SU-DHL-6 (cell line): ENCODE measurements around the gene NCR3LG1.

ENCODE experiments used
- H2AFZ ChIP-seq: fragments of 200-600 bp; sonication (generic); 2 replicates; pipeline ENCODE4 v1.6.1; 2014; ENCODE audit warnings: low read depth, mild to moderate bottlenecking, moderate library complexity, mixed read lengths, antibody characterized with exemption, low read length; ENCODE audit not compliant: severe bottlenecking
- H3F3A ChIP-seq: fragments of 200-600 bp; shearing (Covaris generic); 2 replicates; pipeline ENCODE4 v1.6.0; 2016; ENCODE audit warnings: antibody characterized with exemption, mild to moderate bottlenecking; ENCODE audit not compliant: insufficient read depth
- H3K27ac ChIP-seq: fragments of 200-600 bp; sonication (generic); 2 replicates; pipeline ENCODE4 v1.5.1; 2016; ENCODE audit warnings: low read depth, mild to moderate bottlenecking, low read length, moderate library complexity, mixed read lengths
- H3K27me3 ChIP-seq: fragments of 200-600 bp; sonication (generic), shearing (Covaris generic); 2 replicates; pipeline ENCODE4 v1.6.0; 2014; ENCODE audit warnings: mild to moderate bottlenecking, low read length
- H3K36me3 ChIP-seq: fragments of 200-600 bp; sonication (generic); 2 replicates; pipeline ENCODE4 v1.6.1; 2014; ENCODE audit warnings: mild to moderate bottlenecking, low read length, mixed read lengths
- H3K4me2 ChIP-seq: fragments of 300-600, 200-600 bp; shearing (Covaris generic), sonication (generic); 2 replicates; pipeline ENCODE4 v1.6.0; 2014; ENCODE audit warnings: low read length, low read depth, mild to moderate bottlenecking; ENCODE audit not compliant: poor library complexity, severe bottlenecking
- H3K4me3 ChIP-seq: fragments of 200-600 bp; sonication (generic); 2 replicates; pipeline ENCODE4 v1.5.1; 2014; ENCODE audit warnings: antibody characterized with exemption, low read length, mild to moderate bottlenecking, mixed read lengths; ENCODE audit not compliant: insufficient read depth, poor library complexity, severe bottlenecking
- H3K79me2 ChIP-seq: fragments of 200-600 bp; sonication (generic); 2 replicates; pipeline ENCODE4 v1.6.1; 2014; ENCODE audit warnings: mild to moderate bottlenecking, low read length, moderate library complexity; ENCODE audit not compliant: insufficient read depth
- H3K9ac ChIP-seq: fragments of 200-600 bp; sonication (generic); 2 replicates; pipeline ENCODE4 v1.7.0; 2014; ENCODE audit warnings: mild to moderate bottlenecking, low read length
- H3K9me2 ChIP-seq: fragments of 200-600 bp; sonication (generic); replicated peaks from 2 replicates; pipeline ENCODE4 v1.6.1; 2014; ENCODE audit warnings: low read length; ENCODE audit not compliant: insufficient read depth
- H3K9me3 ChIP-seq: fragments of 200-600 bp; sonication (generic); 2 replicates; pipeline ENCODE4 v1.6.1; 2014; ENCODE audit warnings: low read length, mixed read lengths; ENCODE audit not compliant: insufficient read depth
- H4K20me1 ChIP-seq: fragments of 200-600 bp; sonication (generic); 2 replicates; pipeline ENCODE4 v1.6.1; 2014; ENCODE audit warnings: low read depth, mild to moderate bottlenecking, antibody characterized with exemption, low read length, moderate library complexity, mixed read lengths
- EZH2phosphoT487 ChIP-seq: fragments of 200-600 bp; sonication (generic), shearing (Covaris generic); conservative IDR thresholded peaks from 2 replicates; pipeline ENCODE4 v1.6.1; 2018; ENCODE audit warnings: mild to moderate bottlenecking, antibody characterized with exemption, low read length, moderate library complexity, mixed read lengths
- TF ChIP-seq, protein P1 (sequence below): fragments of 200-600 bp; sonication (generic); IDR thresholded peaks from one replicate; pipeline ENCODE4 v1.5.1; 2017; ENCODE audit warnings: antibody characterized with exemption, mild to moderate bottlenecking, low read length, moderate library complexity; ENCODE audit not compliant: insufficient read depth, poor library complexity, severe bottlenecking

The NCR3LG1 gene

DNA sequence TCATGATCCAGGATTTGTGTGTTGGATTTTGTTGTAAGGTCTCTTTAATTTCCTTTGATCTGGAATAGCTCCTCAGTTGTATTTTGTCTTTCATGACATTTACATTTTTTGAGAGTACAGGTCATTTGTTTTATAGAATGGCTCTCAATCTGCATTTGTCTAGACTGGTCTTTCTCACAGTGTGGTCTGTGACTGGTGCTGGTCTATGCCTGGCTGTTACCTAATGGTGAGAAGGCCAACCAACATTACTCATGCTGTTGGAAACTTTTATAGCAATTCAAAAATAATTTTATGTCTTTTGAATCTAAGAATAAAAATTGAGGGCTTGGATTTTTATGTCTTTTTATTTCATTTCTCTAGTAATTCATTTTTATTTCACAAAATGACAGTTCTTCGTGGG is 3.9 kb upstream of the NCR3LG1 start:
- Histone ChIP-seq H3K27ac (no peak overlapping the region), H3K36me3 (peaks cover 3% of the 10 kb centered on the region; the same call in 1 of the 2 replicates), H3K9me2 (no peaks in the 10 kb centered on the region), H3K4me3 (no peak overlapping the region), H4K20me1 (no peaks in the 10 kb centered on the region), H3F3A (peaks cover 32% of the 10 kb centered on the region), H2AFZ (no peak overlapping the region), H3K79me2 (peaks cover 2% of the 10 kb centered on the region; the same call in 1 of the 2 replicates), H3K4me2 (no peak overlapping the region), H3K9me3 (no peaks in the 10 kb centered on the region), H3K27me3 (no peaks in the 10 kb centered on the region), H3K9ac (no peak overlapping the region)
- TF ChIP-seq EZH2phosphoT487 = no peak
- TF ChIP-seq, protein P1, sequence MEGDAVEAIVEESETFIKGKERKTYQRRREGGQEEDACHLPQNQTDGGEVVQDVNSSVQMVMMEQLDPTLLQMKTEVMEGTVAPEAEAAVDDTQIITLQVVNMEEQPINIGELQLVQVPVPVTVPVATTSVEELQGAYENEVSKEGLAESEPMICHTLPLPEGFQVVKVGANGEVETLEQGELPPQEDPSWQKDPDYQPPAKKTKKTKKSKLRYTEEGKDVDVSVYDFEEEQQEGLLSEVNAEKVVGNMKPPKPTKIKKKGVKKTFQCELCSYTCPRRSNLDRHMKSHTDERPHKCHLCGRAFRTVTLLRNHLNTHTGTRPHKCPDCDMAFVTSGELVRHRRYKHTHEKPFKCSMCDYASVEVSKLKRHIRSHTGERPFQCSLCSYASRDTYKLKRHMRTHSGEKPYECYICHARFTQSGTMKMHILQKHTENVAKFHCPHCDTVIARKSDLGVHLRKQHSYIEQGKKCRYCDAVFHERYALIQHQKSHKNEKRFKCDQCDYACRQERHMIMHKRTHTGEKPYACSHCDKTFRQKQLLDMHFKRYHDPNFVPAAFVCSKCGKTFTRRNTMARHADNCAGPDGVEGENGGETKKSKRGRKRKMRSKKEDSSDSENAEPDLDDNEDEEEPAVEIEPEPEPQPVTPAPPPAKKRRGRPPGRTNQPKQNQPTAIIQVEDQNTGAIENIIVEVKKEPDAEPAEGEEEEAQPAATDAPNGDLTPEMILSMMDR = no peak

DNA sequence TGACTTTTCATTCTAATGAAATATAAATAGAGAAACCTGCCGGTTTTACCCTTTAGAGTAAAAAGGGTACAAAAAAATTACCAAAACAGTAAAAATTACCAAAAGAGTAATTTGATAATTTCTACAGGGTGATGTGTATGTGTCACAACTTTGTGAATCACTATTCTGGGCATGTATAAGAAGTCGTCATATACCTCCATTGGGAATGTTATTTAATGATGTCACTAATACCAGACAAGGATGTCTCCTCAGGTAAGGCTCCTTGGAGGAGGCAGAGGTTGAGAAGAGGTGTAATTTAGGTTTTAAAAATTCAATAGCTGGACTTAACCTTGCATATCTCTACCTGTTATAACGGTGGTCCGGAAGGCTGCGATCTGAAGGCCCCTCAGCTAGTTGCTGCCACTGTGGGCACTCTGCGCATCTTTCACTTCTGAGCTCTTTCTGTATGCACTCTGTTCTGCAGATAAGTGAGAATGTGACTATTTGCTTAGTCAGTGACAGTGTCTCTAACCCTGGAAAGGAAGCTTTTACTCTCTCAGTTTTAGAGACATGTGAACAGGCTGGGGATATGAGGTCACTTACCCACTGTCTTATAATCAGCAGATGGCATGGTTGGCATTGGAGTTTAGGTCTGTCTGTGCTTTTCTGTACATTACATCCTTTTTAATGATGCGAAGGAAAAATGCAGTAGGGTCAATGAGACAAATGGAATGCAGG is 987 bp upstream of the NCR3LG1 start:
- peak overlapping the region; percentile 89 for H3K27ac ChIP-seq
- H3F3A ChIP-seq = peaks cover 48% of the 10 kb centered on the region
- H4K20me1 ChIP-seq = no peaks in the 10 kb centered on the region; the same call in 1 of the 2 replicates
- no peaks in the 10 kb centered on the region for H3K27me3 ChIP-seq
- H3K36me3 ChIP-seq = peaks cover 4% of the 10 kb centered on the region; the same call in 1 of the 2 replicates
- no peaks in the 10 kb centered on the region for H3K9me3 ChIP-seq
- H3K4me2 ChIP-seq = peak overlapping the region; percentile 77
- peak overlapping the region; percentile 79 for H3K4me3 ChIP-seq
- peak overlapping the region; percentile 76 for H3K9ac ChIP-seq
- peak overlapping the region; percentile 93 for H2AFZ ChIP-seq
- TF ChIP-seq EZH2phosphoT487 = no peak
- TF ChIP-seq, protein P1 = no peak
- peaks cover 28% of the 10 kb centered on the region for H3K79me2 ChIP-seq
- H3K9me2 ChIP-seq = no peaks in the 10 kb centered on the region

DNA sequence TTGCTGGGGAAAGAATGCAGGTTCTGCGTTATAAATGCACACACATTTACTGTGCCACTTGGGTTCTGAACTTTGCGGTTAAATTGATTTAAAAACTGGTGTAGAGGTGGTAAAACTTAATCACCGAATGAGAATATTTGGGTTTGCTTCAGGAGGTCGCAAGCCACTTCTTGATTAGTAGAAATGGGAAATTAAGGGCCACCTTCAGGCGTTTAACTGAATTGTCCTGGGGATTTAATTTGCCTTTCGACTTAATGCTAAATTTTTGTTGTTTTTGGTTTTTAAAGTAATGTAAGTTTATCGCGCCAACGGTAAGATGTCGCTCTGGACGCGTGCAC is 459 bp upstream of the NCR3LG1 start:
- Histone ChIP-seq H3F3A (peaks cover 46% of the 10 kb centered on the region), H3K27ac (peak overlapping the region; percentile 89), H4K20me1 (no peaks in the 10 kb centered on the region; the same call in 1 of the 2 replicates), H3K9me2 (no peaks in the 10 kb centered on the region), H3K9ac (peak overlapping the region; percentile 76), H3K79me2 (peaks cover 33% of the 10 kb centered on the region), H3K4me3 (peak overlapping the region; percentile 79), H3K27me3 (no peaks in the 10 kb centered on the region), H3K36me3 (peaks cover 4% of the 10 kb centered on the region; the same call in 1 of the 2 replicates), H3K9me3 (no peaks in the 10 kb centered on the region), H2AFZ (peak overlapping the region; percentile 93), H3K4me2 (peak overlapping the region; percentile 77)
- TF ChIP-seq, protein P1 = no peak
- TF ChIP-seq EZH2phosphoT487 = no peak
